ENCODE results near the gene ARHGAP15.

ARHGAP15 gene

GRCh38 chr2:143171817-143172216 is 42.6 kb downstream of the ARHGAP15 start:
- no peak for TF ChIP-seq FOXM1 (IDR thresholded peaks at IDR 0.05; ENCODE audit: borderline replicate concordance, low read depth)
- TF ChIP-seq CEBPB (IDR thresholded peaks at IDR 0.05), result no peak
- TF ChIP-seq EP300 (IDR thresholded peaks at IDR 0.05; ENCODE audit: borderline replicate concordance), result no peak
- TF ChIP-seq TAF1 (IDR thresholded peaks at IDR 0.05; ENCODE audit: low read depth), result no peak
- no peak for TF ChIP-seq USF1 (IDR thresholded peaks at IDR 0.05)
- no peak for TF ChIP-seq RAD21 (IDR thresholded peaks at IDR 0.05; ENCODE audit: low read depth)
- TF ChIP-seq NFIC (IDR thresholded peaks at IDR 0.05), result no peak
- TF ChIP-seq REST (IDR thresholded peaks at IDR 0.05; ENCODE audit: low read depth), result no peak
- no peak for TF ChIP-seq MAX (IDR thresholded peaks at IDR 0.05)
- no peak for TF ChIP-seq YY1 (IDR thresholded peaks at IDR 0.05; ENCODE audit: low read depth)
- TF ChIP-seq TCF12 (IDR thresholded peaks at IDR 0.05; ENCODE audit: low read depth), result no peak
- TF ChIP-seq TEAD4 (IDR thresholded peaks at IDR 0.05), result no peak
- no peak for TF ChIP-seq ZBTB7A (IDR thresholded peaks at IDR 0.05; ENCODE audit: low read depth)

GRCh38 chr2:143175438-143175837 is 46.2 kb downstream of the ARHGAP15 start:
- no peak for TF ChIP-seq EP300 (IDR thresholded peaks at IDR 0.05; ENCODE audit: borderline replicate concordance)
- TF ChIP-seq REST (IDR thresholded peaks at IDR 0.05; ENCODE audit: low read depth), result no peak
- no peak for TF ChIP-seq USF1 (IDR thresholded peaks at IDR 0.05)
- TF ChIP-seq TCF12 (IDR thresholded peaks at IDR 0.05; ENCODE audit: low read depth), result no peak
- TF ChIP-seq FOXM1 (IDR thresholded peaks at IDR 0.05; ENCODE audit: borderline replicate concordance, low read depth), result no peak
- no peak for TF ChIP-seq NFIC (IDR thresholded peaks at IDR 0.05)
- no peak for TF ChIP-seq CREB1 (IDR thresholded peaks at IDR 0.05; ENCODE audit: low read depth)
- TF ChIP-seq TEAD4 (IDR thresholded peaks at IDR 0.05), result no peak
- TF ChIP-seq RAD21 (IDR thresholded peaks at IDR 0.05; ENCODE audit: low read depth), result no peak
- TF ChIP-seq YY1 (IDR thresholded peaks at IDR 0.05; ENCODE audit: low read depth), result no peak
- TF ChIP-seq CEBPB (IDR thresholded peaks at IDR 0.05), result no peak
- no peak for TF ChIP-seq EGR1 (IDR thresholded peaks at IDR 0.05)
- TF ChIP-seq MAX (IDR thresholded peaks at IDR 0.05), result no peak
- TF ChIP-seq ZBTB7A (IDR thresholded peaks at IDR 0.05; ENCODE audit: low read depth), result no peak
- no peak for TF ChIP-seq TAF1 (IDR thresholded peaks at IDR 0.05; ENCODE audit: low read depth)

GRCh38 chr2:143176606-143177005 is 47.4 kb downstream of the ARHGAP15 start:
- TF ChIP-seq ZBTB7A (IDR thresholded peaks at IDR 0.05; ENCODE audit: low read depth) (no peak), TCF12 (IDR thresholded peaks at IDR 0.05; ENCODE audit: low read depth) (no peak), TAF1 (IDR thresholded peaks at IDR 0.05; ENCODE audit: low read depth) (no peak), TEAD4 (IDR thresholded peaks at IDR 0.05) (no peak), MAX (IDR thresholded peaks at IDR 0.05) (no peak), FOXM1 (IDR thresholded peaks at IDR 0.05; ENCODE audit: borderline replicate concordance, low read depth) (no peak), NFIC (IDR thresholded peaks at IDR 0.05) (no peak), CREB1 (IDR thresholded peaks at IDR 0.05; ENCODE audit: low read depth) (no peak), CEBPB (IDR thresholded peaks at IDR 0.05) (no peak), YY1 (IDR thresholded peaks at IDR 0.05; ENCODE audit: low read depth) (no peak), USF1 (IDR thresholded peaks at IDR 0.05) (no peak), RAD21 (IDR thresholded peaks at IDR 0.05; ENCODE audit: low read depth) (no peak), REST (IDR thresholded peaks at IDR 0.05; ENCODE audit: low read depth) (no peak), EGR1 (IDR thresholded peaks at IDR 0.05) (no peak), EP300 (IDR thresholded peaks at IDR 0.05; ENCODE audit: borderline replicate concordance) (no peak)

Measured in Ishikawa (cell line).